ENCODE data around the gene GOLGA6A.

DNA sequence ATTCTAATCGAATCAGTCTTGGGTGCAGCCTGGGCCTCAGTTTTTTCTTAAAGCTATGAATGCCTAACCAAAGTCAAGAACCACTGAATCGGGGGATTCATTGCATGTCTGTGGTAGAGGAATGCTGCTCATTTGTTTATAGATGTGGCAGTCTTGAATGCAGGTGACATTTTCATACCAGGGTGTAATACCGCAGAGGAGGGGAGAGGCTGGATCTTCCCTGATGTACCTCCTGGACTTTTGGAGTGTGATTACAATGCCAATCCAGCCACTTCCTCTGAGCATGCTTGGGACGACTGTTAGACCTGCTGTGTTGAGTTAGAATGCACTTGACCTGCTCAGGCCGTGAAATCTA is 42.7 kb downstream of the GOLGA6A start:
- TF ChIP-seq MZF1 (tag by site-specific recombination; IDR thresholded peaks at IDR 0.05; ENCODE audit: borderline replicate concordance), result no peak
- TF ChIP-seq ZNF670 (tag by site-specific recombination; IDR thresholded peaks at IDR 0.05; ENCODE audit: low read depth), result no peak

Measured in HEK293 (cell line).